Activated CD4-positive, alpha-beta T cell treated with anti-CD3 and anti-CD28 coated beads, Interleukin-10, Interleukin-2, amounts not matched to agents 100 ng/mL and 50 ng/mL, durations not matched to agents 16 hours and 8 hours (primary cell): ENCODE results near the gene GAB4.

Experiments used
- DNase-seq: peaks from one replicate; pipeline ENCODE4 v3.0.0-alpha.2; 2020

Gene GAB4

DNA sequence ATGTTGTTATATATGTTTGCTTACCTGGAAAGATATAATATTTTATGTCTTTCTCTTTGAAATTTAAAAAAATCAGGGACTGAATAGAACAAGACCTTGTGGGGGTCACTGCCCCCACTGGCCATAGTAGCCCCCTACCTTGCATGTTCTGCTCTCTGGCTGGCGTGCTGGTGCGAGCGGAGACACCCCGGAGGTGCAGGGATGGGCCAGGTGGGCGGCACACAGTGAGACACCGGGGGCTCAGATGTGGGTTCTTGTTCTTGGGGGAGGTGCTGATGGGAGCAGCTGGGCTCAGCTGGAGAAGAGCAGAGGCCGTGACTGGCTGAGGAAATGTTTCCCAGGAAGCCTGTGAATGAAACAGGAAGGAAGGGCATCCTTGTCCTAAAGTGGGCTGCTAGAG is 20.2 kb downstream of the GAB4 start:
- no peak for DNase-seq

DNA sequence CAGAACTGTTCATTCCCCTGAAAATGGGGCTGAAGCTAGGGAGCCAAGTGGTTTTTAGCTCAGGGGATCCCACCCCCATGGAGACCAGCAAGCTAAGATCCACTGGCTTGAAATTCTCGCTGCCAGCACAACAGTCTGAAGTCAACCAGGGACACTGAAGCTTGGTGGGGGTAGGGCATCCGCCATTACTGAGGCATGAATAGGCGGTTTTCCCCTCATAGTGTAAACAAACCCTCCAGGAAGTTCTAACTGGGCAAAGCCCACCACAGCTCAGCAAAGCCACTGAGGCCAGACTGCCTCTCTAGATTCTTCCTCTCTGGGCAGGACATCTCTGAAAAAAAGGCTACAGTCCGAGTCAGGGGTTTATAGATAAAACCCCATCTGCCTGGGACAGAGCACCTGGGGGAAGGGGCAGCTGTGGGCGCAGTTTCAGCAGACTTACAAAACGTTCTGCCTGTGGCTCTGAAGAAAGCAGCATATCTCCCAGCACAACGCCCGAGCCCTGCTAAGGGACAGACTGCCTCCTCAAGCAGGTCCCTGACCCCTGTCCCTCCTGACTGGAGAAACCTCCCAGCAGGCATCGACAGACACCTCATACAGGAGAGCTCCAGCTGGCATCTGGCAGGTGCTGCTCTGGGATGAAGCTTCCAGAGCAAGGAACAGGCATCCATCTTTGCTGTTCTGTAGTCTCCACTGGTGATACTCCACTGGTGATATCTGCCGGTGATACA is 32.7 kb downstream of the GAB4 start:
- no peak for DNase-seq

- DNase-seq, result no peak
Observed at GRCh38 chr22:16974298-16975084, 33.5 kb downstream of the GAB4 start.

DNA sequence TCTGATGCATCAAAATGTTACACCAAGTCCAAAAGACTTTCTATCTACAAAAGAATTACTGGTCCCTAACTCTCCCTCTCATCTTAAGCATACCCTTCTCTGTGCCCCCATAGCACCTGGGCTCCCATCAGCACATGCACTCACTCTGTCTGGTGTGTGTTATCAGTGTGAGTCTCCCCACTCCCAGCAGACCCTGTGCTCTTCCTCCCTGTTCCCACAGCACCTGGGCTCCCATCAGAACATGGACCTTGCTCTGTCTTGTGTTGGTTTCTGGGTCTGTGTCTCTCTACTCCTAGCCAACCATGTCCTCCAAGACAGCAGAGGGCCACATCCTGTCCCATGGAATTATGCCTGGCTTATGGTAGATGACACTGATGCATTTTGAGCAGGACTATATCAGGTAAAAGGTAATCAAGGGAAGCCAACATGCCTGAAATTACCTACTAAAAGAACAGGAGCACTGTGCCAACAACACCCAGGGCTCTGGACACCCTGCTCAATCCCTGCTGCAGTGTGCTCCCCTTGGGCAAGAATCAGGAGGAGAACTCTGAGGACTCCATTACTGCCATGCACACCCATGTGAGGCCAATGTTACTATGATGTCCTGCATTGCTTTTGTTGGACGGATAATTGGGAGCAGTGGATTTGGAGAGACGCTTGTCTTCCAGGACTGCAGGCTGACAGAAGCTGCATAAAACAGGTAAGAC is 34.3 kb downstream of the GAB4 start:
- DNase-seq, result no peak

DNA sequence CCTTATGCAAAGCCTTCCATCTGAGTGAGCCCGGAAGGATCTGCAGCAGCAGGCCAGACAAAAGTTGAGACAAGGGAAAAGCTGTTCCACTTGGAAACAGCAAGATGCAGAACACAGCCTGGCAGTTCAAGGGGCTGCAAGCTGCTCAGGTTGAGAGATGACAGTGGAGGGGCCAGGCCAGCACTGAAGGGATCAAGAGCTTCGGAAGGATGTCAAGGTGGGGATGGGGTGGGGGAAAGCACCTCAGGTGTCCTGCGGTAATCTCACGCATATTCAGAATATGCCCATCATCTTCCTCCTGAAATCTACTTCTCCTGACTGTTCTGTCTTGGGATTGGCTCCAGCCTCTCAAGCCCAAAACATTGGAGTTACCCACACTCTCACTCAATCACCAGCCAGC is 35.7 kb downstream of the GAB4 start:
- no peak for DNase-seq

GRCh38 chr22:16970446-16970845 is 37.6 kb downstream of the GAB4 start:
- DNase-seq, result peak; percentile 14

GRCh38 chr22:16969508-16970327 is 38.3 kb downstream of the GAB4 start:
- no peak for DNase-seq

- DNase-seq, result no peak
Observed at GRCh38 chr22:16968218-16968595, 39.8 kb downstream of the GAB4 start.

- no peak for DNase-seq
Observed at GRCh38 chr22:16967453-16968217, 40.4 kb downstream of the GAB4 start.

- DNase-seq, result no peak
Observed at GRCh38 chr22:16966251-16966650, 41.8 kb downstream of the GAB4 start.

- no peak for DNase-seq
Observed at GRCh38 chr22:16965560-16965959, 42.5 kb downstream of the GAB4 start.

DNA sequence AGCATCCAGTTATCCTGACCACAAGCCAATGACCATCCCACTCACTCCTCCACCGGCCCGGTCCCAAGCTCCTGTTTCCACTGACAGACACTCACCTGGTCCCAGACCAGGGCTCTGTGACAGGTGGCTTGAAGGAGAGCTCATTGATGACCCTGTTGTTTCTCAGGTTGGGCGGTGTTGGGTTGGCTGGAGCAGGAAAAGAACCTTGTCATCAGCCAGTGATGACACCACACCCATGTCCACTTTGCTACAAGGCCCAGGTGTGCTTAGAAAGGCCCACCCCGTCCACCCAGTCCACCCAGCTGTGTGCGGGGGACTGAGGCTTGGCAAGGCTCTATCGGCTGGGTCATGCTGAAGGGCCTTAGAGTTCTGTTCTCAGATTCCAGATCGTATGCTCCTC is 42.9 kb downstream of the GAB4 start:
- no peak for DNase-seq

GRCh38 chr22:16964366-16964765 is 43.7 kb downstream of the GAB4 start:
- no peak for DNase-seq

- DNase-seq, result no peak
Observed at GRCh38 chr22:16963189-16963945, 44.7 kb downstream of the GAB4 start.

DNA sequence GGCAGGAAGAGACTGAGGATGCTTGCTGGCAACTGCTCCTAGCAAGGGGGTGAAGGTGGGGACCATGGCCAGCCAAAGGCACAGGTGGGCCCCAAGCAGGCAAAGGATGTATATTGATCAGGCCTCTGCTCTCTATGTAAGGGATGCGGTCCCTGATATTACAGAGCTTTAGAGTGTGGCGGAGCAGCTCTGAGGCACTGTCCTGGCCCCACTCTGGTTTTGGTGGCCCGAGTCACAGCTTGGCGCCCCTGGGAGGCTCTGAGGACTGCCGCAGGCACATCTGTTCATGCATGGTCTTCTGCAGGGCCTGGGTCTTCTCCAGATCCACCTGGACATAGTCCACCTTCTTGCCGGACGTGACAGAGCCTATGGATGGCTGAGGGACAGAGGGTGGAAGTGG is 45.5 kb downstream of the GAB4 start:
- DNase-seq, result no peak

- DNase-seq, result no peak
Observed at GRCh38 chr22:16961477-16962186, 46.4 kb downstream of the GAB4 start.

GRCh38 chr22:16960884-16961249 is 47.2 kb downstream of the GAB4 start:
- DNase-seq, result no peak

- no peak for DNase-seq
Observed at GRCh38 chr22:16960220-16960883, 47.7 kb downstream of the GAB4 start.

DNA sequence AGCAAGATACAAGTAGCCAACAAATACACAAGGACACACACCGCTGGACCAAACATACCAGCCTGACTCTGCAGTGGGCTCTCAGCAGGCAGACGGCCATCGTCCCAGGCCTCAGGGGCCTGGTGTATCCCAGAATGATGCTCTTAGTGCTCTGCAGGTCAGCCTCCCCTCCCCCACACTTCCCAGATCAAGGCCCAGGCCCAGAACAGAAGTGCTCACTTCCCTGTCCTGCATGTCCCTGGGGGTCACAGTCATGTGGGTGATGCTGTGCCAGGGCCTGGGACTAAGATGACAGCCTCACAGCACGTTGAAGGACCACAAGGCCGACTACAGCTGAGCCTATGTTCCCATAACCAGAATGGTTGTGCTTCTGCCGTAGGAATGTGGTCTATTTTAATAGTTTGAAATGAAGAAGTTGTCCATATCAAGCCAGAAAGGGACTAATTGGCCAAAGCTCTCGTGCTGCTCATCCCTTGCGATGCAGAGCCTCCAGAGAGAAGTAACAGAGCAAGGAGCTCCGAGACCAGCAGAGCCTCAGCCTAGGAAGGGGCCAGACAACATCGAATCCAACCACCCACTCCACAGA is 48.6 kb downstream of the GAB4 start:
- DNase-seq, result no peak

DNA sequence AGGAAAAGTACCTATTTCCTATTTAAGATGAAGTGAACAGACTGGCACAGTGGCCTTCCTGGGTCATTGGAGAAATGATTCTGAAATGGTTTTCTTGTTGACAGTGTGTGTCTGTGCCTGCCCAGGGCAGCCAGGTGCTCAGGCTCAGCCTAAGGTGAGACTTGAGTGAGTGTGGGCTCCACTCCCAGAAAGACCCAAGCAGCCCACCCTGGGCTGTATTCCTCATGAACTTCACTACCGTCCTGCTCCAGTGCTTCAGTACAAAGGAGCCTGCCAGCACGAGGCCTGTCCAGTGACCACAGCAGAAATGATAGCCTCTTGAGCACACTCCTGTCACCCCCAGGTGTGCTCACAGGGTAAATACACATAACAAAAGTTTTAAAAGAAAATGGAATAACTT is 49.5 kb downstream of the GAB4 start:
- no peak for DNase-seq
